C4-2B (cell line): ENCODE data around the gene BIRC2.

Experiments
- H3K27ac ChIP-seq: fragments of 450-650 bp; 2 replicates; pipeline ENCODE4 v1.5.1; 2017
- CTCF ChIP-seq: fragments of 450-650 bp; conservative IDR thresholded peaks from 2 replicates; pipeline ENCODE4 v1.5.1; 2017; ENCODE audit warnings: mild to moderate bottlenecking
- ZFX ChIP-seq: fragments of 450-650 bp; IDR thresholded peaks from 2 replicates; pipeline ENCODE4 v1.6.1; 2017

BIRC2 gene

GRCh38 chr11:102416976-102417375, 70.0 kb downstream of the BIRC2 start:
- no peak overlapping the region for H3K27ac ChIP-seq
- TF ChIP-seq ZFX (no peak), CTCF (no peak)

GRCh38 chr11:102419181-102419580, 72.2 kb downstream of the BIRC2 start:
- H3K27ac ChIP-seq, result no peak overlapping the region
- TF ChIP-seq ZFX, result no peak
- TF ChIP-seq CTCF, result no peak

- no peak overlapping the region for H3K27ac ChIP-seq
- no peak for TF ChIP-seq ZFX
- no peak for TF ChIP-seq CTCF
Observed at GRCh38 chr11:102420547-102420946, 73.5 kb downstream of the BIRC2 start.

GRCh38 chr11:102421261-102421660, 74.2 kb downstream of the BIRC2 start:
- H3K27ac ChIP-seq, result no peak overlapping the region
- TF ChIP-seq CTCF, result no peak
- TF ChIP-seq ZFX, result no peak

GRCh38 chr11:102422817-102423712, 76.1 kb downstream of the BIRC2 start:
- no peak for TF ChIP-seq ZFX
- TF ChIP-seq CTCF, result no peak
- no peak overlapping the region for H3K27ac ChIP-seq

- TF ChIP-seq CTCF, result no peak
- TF ChIP-seq ZFX, result no peak
- H3K27ac ChIP-seq, result no peak overlapping the region
Observed at GRCh38 chr11:102423936-102424335, 76.9 kb downstream of the BIRC2 start.

GRCh38 chr11:102426000-102426399, 79.0 kb downstream of the BIRC2 start:
- H3K27ac ChIP-seq, result no peak overlapping the region
- TF ChIP-seq ZFX, result no peak
- no peak for TF ChIP-seq CTCF
